GM18517 (cell line): ENCODE data around the gene OBP2B.
"Not testable (repeated sequence)": the region's sequence is repeated elsewhere in the genome, so short reads cannot be mapped to it uniquely, and the experiment has no call there.

Experiments used
- ATAC-seq: cut with Tn5 transposase; IDR thresholded peaks from one replicate; pipeline ENCODE4 v1.9.1; 2021; ENCODE audit warnings: mild to moderate bottlenecking, moderate library complexity; ENCODE audit not compliant: unreplicated experiment

Gene OBP2B

GRCh38 chr9:133238851-133239532 is 29.9 kb upstream of the OBP2B start:
- ATAC-seq = no peak

GRCh38 chr9:133238272-133238850 is 29.3 kb upstream of the OBP2B start:
- no peak for ATAC-seq

GRCh38 chr9:133237035-133237731 is 28.1 kb upstream of the OBP2B start:
- no peak for ATAC-seq

- not testable (repeated sequence) for ATAC-seq
Observed at GRCh38 chr9:133236291-133237034, 27.4 kb upstream of the OBP2B start.

- ATAC-seq = no peak
Observed at GRCh38 chr9:133235549-133236222, 26.6 kb upstream of the OBP2B start.

GRCh38 chr9:133234577-133235322 is 25.7 kb upstream of the OBP2B start:
- no peak for ATAC-seq

GRCh38 chr9:133233681-133234432 is 24.8 kb upstream of the OBP2B start:
- ATAC-seq = no peak

- ATAC-seq = not testable (repeated sequence)
Observed at GRCh38 chr9:133231934-133232568, 23.0 kb upstream of the OBP2B start.

GRCh38 chr9:133230514-133230913 is 21.5 kb upstream of the OBP2B start:
- ATAC-seq = not testable (repeated sequence)

GRCh38 chr9:133230093-133230492 is 21.0 kb upstream of the OBP2B start:
- no peak for ATAC-seq

GRCh38 chr9:133228474-133229193 is 19.6 kb upstream of the OBP2B start:
- ATAC-seq = not testable (repeated sequence)

GRCh38 chr9:133227996-133228395 is 18.9 kb upstream of the OBP2B start:
- not testable (repeated sequence) for ATAC-seq

GRCh38 chr9:133227242-133227860 is 18.3 kb upstream of the OBP2B start:
- no peak for ATAC-seq

GRCh38 chr9:133226219-133227171 is 17.4 kb upstream of the OBP2B start:
- no peak for ATAC-seq

GRCh38 chr9:133225171-133226011 is 16.3 kb upstream of the OBP2B start:
- ATAC-seq = no peak

GRCh38 chr9:133224762-133225161 is 15.7 kb upstream of the OBP2B start:
- ATAC-seq = no peak
